ENCODE results near the gene CLEC2A.

DNA sequence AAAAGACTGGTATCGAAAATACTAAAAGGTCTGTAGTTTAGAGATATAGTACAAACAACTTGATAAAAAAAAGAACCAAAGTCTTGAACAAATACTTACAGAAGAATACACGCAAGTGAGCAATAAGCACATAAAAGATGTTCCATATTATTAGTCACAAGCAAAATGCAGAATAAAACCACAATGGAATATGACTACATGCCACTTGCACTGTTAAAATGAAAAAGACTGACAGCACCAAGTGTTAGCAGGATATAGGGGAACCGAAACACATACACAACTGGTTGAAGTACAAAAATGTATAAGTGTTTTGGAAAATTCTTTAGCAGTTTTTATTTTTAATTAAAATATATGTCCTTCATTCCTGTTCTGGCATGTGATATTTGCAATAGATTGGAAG lies 3.6 kb downstream of the CLEC2A start:
- TF ChIP-seq, protein P1, sequence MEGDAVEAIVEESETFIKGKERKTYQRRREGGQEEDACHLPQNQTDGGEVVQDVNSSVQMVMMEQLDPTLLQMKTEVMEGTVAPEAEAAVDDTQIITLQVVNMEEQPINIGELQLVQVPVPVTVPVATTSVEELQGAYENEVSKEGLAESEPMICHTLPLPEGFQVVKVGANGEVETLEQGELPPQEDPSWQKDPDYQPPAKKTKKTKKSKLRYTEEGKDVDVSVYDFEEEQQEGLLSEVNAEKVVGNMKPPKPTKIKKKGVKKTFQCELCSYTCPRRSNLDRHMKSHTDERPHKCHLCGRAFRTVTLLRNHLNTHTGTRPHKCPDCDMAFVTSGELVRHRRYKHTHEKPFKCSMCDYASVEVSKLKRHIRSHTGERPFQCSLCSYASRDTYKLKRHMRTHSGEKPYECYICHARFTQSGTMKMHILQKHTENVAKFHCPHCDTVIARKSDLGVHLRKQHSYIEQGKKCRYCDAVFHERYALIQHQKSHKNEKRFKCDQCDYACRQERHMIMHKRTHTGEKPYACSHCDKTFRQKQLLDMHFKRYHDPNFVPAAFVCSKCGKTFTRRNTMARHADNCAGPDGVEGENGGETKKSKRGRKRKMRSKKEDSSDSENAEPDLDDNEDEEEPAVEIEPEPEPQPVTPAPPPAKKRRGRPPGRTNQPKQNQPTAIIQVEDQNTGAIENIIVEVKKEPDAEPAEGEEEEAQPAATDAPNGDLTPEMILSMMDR (IDR thresholded peaks at IDR 0.05), result no peak
- TF ChIP-seq POLR2AphosphoS5 (IDR thresholded peaks at IDR 0.05) (no peak), POLR2A (IDR thresholded peaks at IDR 0.05; ENCODE audit: low read depth) (no peak)

All from esophagus muscularis mucosa (tissue), 3 donors.